Progenitor cell of endocrine pancreas (in vitro differentiated cells): ENCODE results near the gene MXRA7. TPM values are rescaled to one million over a fixed set of nuclear protein-coding genes. Genes with fewer than 3 reads are reported as not detected.
A peak's percentile ranks its signal among the peaks of the same experiment; 100 is the strongest.

Experiments
- DNase-seq: peaks from one replicate; pipeline ENCODE4 v3.0.0; 2021; ENCODE audit warnings: low spot score; ENCODE audit not compliant: unreplicated experiment
- H3K27ac Mint-ChIP-seq: 2 replicates; pipeline ENCODE4 v1.8.0; 2021; ENCODE audit warnings: mild to moderate bottlenecking, moderate library complexity, mixed read lengths
- H3K27me3 Mint-ChIP-seq: 2 replicates; pipeline ENCODE4 v1.8.0; 2021; ENCODE audit warnings: mixed read lengths
- H3K36me3 Mint-ChIP-seq: 2 replicates; pipeline ENCODE4 v1.8.0; 2022; ENCODE audit warnings: mixed read lengths; ENCODE audit not compliant: insufficient read depth
- H3K4me1 Mint-ChIP-seq: 2 replicates; pipeline ENCODE4 v1.8.0; 2021; ENCODE audit warnings: low read depth, mixed read lengths
- H3K4me3 Mint-ChIP-seq: 2 replicates; pipeline ENCODE4 v1.8.0; 2021; ENCODE audit warnings: low read depth, mild to moderate bottlenecking, moderate library complexity, mixed read lengths
- H3K9me3 Mint-ChIP-seq: 2 replicates; pipeline ENCODE4 v1.8.0; 2021; ENCODE audit warnings: low read depth, mixed read lengths
- CTCF ChIP-seq: fragments of 200-600 bp; sonication (generic); IDR thresholded peaks from one replicate; pipeline ENCODE4 v1.5.0; 2021; ENCODE audit warnings: antibody characterized with exemption, mild to moderate bottlenecking; ENCODE audit not compliant: unreplicated experiment
- total RNA-seq: library from RNA; stranded (reverse); gene quantifications from 2 replicates; pipeline ENCODE4 v1.2.1, GENCODE V29; 2021

MXRA7 gene
- total RNA-seq, 1 donor from 2014 or later: 94.9 TPM

- Mint-ChIP-seq H3K27ac (peak within 1 kb of the TSS; percentile 99), H3K36me3 (peaks cover 28% of the 10 kb centered on the region), H3K4me1 (peaks cover 37% of the 10 kb centered on the region), H3K4me3 (peak within 1 kb of the TSS; percentile 99), H3K9me3 (no peaks in the 10 kb centered on the region), H3K27me3 (no peaks in the 10 kb centered on the region)
- peak; percentile 97 for DNase-seq
- no peak for TF ChIP-seq CTCF
These were observed 26.4 kb upstream of the MXRA7 start, which contains the start of gene SRSF2 for GRCh38 chr17:76737082-76737675. TSS of gene SRSF2 (minus strand) at chr17:76737331. CDS start at chr17:76737160, 171 bp downstream.

GRCh38 chr17:76736349-76737081 is 25.8 kb upstream of the MXRA7 start:
- Mint-ChIP-seq H3K36me3 (peaks cover 26% of the 10 kb centered on the region), H3K4me1 (peaks cover 37% of the 10 kb centered on the region), H3K27me3 (no peaks in the 10 kb centered on the region)

GRCh38 chr17:76735586-76736348 is 25.0 kb upstream of the MXRA7 start:
- Mint-ChIP-seq H3K4me3 (peak overlapping the region; percentile 99), H3K36me3 (peaks cover 26% of the 10 kb centered on the region), H3K9me3 (no peaks in the 10 kb centered on the region), H3K27ac (peak overlapping the region; percentile 98), H3K4me1 (peaks cover 37% of the 10 kb centered on the region), H3K27me3 (no peaks in the 10 kb centered on the region)
- TF ChIP-seq CTCF: no peak
- DNase-seq: no peak

More at GRCh38 chr17:76736349-76737081, 25.8 kb upstream of the MXRA7 start:
- TF ChIP-seq CTCF: peak; percentile 35
- Mint-ChIP-seq H3K9me3 (no peaks in the 10 kb centered on the region), H3K4me3 (peak overlapping the region; percentile 99), H3K27ac (peak overlapping the region; percentile 99)
- peak; percentile 68 for DNase-seq

GRCh38 chr17:76735006-76735405 is 24.2 kb upstream of the MXRA7 start:
- Mint-ChIP-seq H3K27me3 (no peaks in the 10 kb centered on the region), H3K36me3 (peaks cover 26% of the 10 kb centered on the region)
- DNase-seq: no peak

More at GRCh38 chr17:76735006-76735405, 24.2 kb upstream of the MXRA7 start:
- H3K9me3 Mint-ChIP-seq: no peaks in the 10 kb centered on the region
- H3K4me1 Mint-ChIP-seq: peaks cover 37% of the 10 kb centered on the region
- H3K4me3 Mint-ChIP-seq: peak overlapping the region; percentile 99
- H3K27ac Mint-ChIP-seq: peak overlapping the region; percentile 88
- TF ChIP-seq CTCF: no peak
